Effector CD8-positive, alpha-beta T cell (primary cell): ENCODE results near the gene ADSL.

ENCODE experiments used
- DNase-seq: peaks from one replicate; lab custom pipeline; 2025; lab: John Stamatoyannopoulos, UW

Gene ADSL

DNA sequence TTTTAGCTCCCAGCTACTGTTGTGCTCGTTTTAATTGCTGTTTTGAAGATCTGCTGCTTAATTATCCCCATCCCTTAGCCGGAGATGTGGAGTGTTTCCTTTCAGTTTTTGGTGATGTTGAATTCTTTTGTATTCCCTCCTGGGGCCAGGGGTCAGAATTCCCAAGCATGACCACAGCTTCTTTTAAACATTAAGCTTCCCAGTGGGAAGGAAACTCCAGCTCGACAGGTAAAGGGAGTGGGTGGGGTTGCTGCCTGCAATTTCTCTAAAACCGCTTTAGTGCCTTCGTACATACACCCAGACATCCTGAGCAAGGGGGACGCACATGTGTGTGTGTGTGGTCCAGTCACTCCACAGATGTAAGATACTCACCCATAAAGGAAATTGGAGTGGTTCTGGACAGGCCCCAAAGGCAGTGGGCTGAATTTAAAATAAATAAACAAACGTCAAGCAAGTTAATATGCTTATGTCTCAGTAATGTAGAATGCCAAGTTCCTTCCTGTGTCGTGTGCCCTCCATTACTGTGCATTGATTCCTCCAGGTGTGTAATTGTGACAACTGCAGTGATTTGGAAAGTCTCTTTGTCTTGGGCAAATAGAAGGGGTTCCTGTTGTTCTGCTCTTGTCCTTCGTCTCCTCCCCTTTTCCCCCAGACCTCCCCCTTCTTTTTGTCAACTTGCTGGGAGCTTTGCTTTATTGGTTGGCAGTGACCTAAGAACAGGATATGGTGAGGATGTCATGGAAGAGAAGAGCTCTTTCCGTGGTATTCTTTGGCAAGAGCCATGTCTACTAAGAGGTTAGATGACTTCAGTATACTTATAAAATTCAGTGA, 19.2 kb upstream of the ADSL start:
- DNase-seq: no peak

DNA sequence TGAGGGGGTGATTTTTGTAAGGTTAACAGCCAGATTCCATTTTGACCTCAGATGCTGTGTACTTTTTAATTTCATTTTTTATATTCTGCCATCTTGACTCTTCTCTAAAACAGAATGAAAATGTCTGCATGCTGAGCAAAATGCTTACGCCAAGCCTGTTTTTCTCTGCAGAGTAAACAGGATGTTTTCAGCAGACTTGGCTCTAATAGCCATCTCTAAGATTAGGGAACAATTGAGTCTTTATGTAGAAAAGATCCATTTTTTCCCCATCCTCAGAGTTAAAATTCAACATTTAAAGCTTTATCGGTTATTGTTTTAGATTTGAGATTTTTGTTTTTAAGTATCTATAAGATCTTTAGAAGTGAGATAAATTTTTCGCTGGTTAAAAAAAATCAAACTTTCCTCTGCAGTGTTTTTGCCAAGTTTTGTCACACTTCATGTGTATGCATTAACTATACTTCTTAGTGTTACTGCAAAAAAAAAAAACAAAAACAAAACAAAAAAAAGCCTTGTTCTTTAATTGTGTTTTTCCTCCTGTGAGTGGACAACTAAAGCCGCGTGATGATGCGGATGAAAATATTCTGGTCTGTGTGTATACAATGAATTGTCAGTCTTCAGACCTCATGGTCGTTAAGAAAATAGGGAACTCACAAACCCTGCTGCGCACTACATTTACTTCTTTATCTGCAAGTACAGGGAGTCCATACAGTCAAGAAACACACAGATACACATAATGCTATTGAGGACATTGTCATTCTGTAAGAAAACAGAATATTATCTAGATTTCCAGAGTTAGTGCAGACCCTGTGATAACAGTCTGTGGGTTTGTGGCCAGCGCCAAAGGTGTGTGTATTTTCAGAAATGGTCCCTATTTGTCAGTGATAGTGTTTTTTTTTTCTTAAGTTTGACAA, 17.5 kb upstream of the ADSL start:
- no peak for DNase-seq

DNA sequence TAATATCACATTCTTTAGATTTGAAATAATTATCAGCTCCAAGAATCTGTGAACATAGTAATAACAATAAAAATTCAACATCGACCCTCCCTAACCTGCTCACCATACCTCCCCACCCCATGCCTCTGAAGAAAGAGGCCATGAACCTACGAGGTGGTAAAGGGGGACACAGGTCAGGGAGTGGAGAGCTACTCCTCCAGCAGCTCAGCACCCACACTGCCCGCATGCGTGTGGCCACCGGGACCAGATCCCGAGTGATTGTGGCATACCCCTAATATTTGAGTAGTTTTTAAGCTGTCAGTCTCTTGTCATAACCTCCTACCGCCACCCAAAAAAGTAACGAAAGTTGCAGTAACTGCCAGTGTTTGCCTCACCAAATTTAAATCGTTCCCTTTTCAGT, 16.8 kb upstream of the ADSL start:
- no peak for DNase-seq

GRCh38 chr22:40330086-40330485, 16.2 kb upstream of the ADSL start:
- DNase-seq: no peak

GRCh38 chr22:40330615-40331014, 15.7 kb upstream of the ADSL start:
- no peak for DNase-seq

DNA sequence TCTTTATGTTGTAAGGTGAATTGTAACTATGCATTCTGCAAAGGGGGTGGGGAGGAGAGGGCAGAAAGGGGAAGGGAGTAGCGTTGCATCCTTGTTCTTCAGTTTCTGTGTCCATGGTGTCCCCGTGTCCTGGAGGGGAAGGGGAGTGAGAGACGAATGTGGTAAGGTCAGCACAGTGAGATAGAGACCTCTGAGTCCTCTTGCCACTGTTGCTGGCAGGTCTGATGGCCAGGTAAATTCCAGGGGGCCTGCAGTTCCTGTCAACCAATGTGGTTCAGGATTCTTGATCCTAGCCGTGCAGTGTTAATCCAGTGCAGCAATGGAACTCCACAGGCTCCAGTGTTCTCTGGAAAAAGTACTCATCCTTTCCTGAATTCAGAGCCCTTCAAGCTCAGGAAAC, 14.6 kb upstream of the ADSL start:
- DNase-seq: no peak

- DNase-seq: no peak
Observed at GRCh38 chr22:40332319-40332781, 13.9 kb upstream of the ADSL start.

GRCh38 chr22:40334060-40334459, 12.2 kb upstream of the ADSL start:
- DNase-seq: no peak

GRCh38 chr22:40334899-40335298, 11.4 kb upstream of the ADSL start:
- no peak for DNase-seq

- DNase-seq: no peak
Observed at GRCh38 chr22:40335358-40335757, 10.9 kb upstream of the ADSL start.

DNA sequence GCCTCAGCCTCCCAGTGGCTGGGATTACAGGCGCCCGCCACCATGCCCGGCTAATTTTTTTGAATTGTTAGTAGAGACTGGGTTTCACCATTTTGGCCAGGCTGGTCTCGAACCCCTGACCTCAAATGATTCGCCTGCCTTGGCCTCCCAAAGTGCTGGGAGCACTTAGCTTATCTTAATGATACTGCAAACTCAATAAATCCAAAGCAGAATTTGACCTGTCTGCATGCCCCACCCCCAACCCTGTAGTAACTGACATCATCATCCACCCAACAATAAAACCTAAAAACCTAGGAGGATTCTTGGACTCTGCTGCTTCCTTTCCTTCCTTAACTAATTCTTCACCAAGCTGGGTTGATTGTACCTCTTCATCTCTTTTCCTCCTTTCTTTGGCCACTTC, 6.3 kb upstream of the ADSL start:
- no peak for DNase-seq

- DNase-seq: no peak
Observed at GRCh38 chr22:40341604-40342003, 4.7 kb upstream of the ADSL start.

DNA sequence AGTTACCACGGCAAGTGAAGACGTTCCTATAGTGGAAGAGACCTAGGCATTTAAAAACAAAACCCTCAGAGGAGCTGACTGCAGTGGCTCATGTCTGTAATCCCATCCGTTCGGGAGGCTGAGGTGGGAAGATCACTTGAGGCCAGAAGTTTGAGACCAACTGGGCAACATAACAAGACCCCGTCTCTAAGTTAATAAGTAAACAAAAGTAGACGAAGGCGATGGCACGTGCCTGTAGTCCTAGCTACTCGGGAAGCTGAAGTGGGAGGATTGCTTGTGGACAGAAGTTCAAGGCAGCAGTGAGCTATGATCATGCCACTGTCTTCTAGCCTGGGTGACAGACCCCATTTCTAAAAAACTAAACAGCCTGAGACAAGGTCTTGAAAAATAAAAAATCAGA, 3.8 kb upstream of the ADSL start:
- DNase-seq: no peak

GRCh38 chr22:40345271-40345670, 1.0 kb upstream of the ADSL start:
- DNase-seq: no peak

DNA sequence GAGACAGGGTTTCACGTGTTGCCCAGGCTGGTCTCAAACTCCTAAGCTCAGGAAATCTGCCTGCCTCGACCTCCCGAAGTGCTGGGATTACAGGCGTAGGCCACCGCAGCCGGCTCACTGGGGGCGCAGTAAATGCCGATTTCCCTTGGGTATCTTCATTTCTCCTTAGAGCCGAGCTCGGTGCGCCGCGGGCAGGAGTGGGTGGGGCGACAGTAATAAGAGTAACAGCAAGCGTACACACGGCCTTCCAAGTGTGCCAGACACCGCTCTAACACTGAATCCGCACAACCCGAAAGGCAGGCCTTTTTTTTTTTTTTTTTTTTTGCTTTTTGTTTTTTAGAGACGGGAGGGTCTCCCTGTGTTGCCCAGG, 500 bp upstream of the ADSL start:
- DNase-seq: peak; percentile 39

DNA sequence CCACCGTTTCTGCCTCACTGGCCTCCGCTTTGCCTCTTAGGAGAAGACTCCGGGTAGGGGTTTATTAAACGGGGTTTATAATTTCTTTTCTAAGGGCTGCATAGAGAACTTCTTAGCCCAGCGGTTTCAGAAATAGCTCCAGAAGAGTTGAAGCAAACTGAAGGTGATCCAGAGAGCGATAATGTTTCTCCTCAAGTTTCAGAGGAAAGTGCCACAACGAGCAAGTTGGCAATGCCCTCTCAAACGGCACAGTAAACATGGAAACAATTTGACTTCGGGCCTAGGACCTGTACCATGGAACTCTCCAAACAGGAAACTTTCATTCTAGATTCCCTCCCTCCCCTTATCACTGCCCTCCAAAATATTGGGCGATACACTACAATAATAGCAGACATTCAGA, 1.0 kb downstream of the ADSL start:
- DNase-seq: no peak

- DNase-seq: peak; percentile 45
Observed at GRCh38 chr22:40348025-40348658, 1.8 kb downstream of the ADSL start.

GRCh38 chr22:40352763-40353162, 6.5 kb downstream of the ADSL start:
- DNase-seq: no peak

DNA sequence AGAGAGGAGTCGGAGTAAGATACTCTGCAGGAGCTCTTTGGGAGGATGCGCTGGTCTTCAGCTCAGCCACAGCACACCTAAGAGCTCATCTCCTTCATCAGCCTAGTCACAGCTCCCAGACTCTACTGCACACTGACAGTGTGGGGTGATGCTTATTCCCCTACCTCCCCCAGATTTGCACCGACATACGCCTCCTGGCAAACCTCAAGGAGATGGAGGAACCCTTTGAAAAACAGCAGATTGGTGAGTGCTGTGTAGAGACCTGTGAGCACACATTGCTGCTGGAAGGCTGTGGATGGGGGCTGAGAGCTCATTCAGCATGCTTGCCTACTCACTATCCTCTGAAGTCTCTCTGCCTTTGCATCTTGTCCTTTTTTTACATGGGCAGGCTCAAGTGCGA, 14.8 kb downstream of the ADSL start:
- no peak for DNase-seq

- DNase-seq: no peak
Observed at GRCh38 chr22:40363059-40363458, 16.8 kb downstream of the ADSL start.

DNA sequence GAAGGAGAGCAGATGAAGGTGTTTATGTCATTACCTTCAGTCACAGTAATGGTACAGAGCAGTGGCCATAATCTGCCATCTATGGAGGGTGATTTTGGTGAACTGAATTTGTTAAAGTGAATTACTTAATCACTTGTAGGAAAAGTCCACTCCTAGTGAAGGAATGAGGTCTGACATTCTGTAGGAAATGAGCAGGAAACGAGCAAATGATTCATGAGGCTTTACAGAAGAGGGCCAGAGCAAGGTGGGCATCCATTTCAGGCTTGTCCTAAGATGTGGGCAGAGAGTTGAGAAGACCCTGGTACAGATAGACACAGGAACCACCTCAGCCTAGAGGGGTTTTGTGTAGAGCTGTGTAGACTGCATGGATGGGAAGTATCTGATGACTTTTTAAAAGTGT, 18.1 kb downstream of the ADSL start:
- DNase-seq: no peak

DNA sequence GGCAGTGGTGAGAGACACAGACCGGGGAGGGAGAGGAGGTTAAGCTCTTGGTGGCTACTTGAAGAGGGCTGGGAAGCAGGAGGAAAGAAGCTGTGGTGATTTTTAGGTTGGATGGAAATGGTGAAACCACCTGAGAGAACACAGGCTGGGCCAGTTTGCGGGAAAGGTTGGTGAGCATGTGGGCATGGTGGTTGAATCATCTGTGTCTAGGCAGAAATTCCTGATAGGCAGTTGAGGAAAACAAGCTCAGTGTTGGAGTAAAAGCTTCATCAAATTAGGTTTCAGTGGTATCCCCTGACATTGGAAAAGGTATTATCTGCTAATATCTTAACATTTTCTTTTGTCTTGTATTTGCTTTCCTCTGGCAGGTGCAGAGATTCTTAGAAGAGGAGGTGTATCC, 19.8 kb downstream of the ADSL start:
- DNase-seq: no peak

GRCh38 chr22:40367342-40367741, 21.0 kb downstream of the ADSL start:
- DNase-seq: no peak
